Middle frontal gyrus (tissue), 1 donor: ENCODE results near the gene ACP5.

Source experiments
- DNase-seq: peaks from one replicate; pipeline ENCODE4 v3.0.0-alpha.2; 2015; ENCODE audit warnings: low spot score; ENCODE audit errors: extremely low spot score

The ACP5 gene

GRCh38 chr19:11547929-11548700 is 29.3 kb downstream of the ACP5 start:
- no peak for DNase-seq

- DNase-seq: no peak
Observed at GRCh38 chr19:11541238-11541637, 36.2 kb downstream of the ACP5 start.

- DNase-seq: no peak
Observed at GRCh38 chr19:11540645-11541044, 36.8 kb downstream of the ACP5 start.

- DNase-seq: no peak
Observed at GRCh38 chr19:11539495-11540365, 37.7 kb downstream of the ACP5 start.

GRCh38 chr19:11538232-11539036 is 39.0 kb downstream of the ACP5 start, which contains the start of gene CNN1:
CNN1 (plus strand) TSS chr19:11538851; CDS start chr19:11538928, 77 bp downstream.
- no peak for DNase-seq

- peak; percentile 71 for DNase-seq
Observed at GRCh38 chr19:11535792-11536595, 41.5 kb downstream of the ACP5 start.

GRCh38 chr19:11534948-11535347 is 42.5 kb downstream of the ACP5 start:
- no peak for DNase-seq

GRCh38 chr19:11534538-11534937 is 42.9 kb downstream of the ACP5 start:
- no peak for DNase-seq

- peak; percentile 93 for DNase-seq
Observed at GRCh38 chr19:11530432-11530831, 47.0 kb downstream of the ACP5 start.

GRCh38 chr19:11528551-11529341 is 48.7 kb downstream of the ACP5 start, which contains the start of gene ECSIT:
ECSIT (minus strand) TSS chr19:11529134; CDS start chr19:11519170, 9,964 bp downstream.
- DNase-seq: peak; percentile 95
